ENCODE results near the gene TMTC4. TPM values are rescaled to one million over a fixed set of nuclear protein-coding genes. Genes with fewer than 3 reads are reported as not detected.

Gene TMTC4
- polyA plus RNA-seq, 3 donors = 2.1 to 11.5 (median 3.9) TPM

- no peaks in the 10 kb centered on the region for H3K79me2 ChIP-seq (ENCODE audit: insufficient read depth, low read length)
- no peak overlapping the region for H2AFZ ChIP-seq (ENCODE audit: insufficient read depth, low read depth, low read length, poor library complexity, severe bottlenecking)
- no peak overlapping the region for H3K4me3 Mint-ChIP-seq
- no peak overlapping the region for H3K4me3 ChIP-seq (replicated peaks in 1 of 3; ENCODE audit: low read depth in 2 of 3, low read length in 3 of 3)
- peaks cover 0 to 9% of the 10 kb centered on the region in 2 donors for H3K9me3 ChIP-seq (replicated peaks in 1 of 2; ENCODE audit: control insufficient read depth in 1 of 2, insufficient read depth in 1 of 2, low read length in 2 of 2)
- H3K27ac ChIP-seq (ENCODE audit: low read depth in 1 of 2, low read length in 2 of 2) = no peak overlapping the region
- no peaks in the 10 kb centered on the region for H4K20me1 ChIP-seq (ENCODE audit: insufficient read depth, low read length)
- no CpG with 5 or more reads among the region's 2 CpGs for WGBS (ENCODE audit: insufficient coverage)
- no peaks in the 10 kb centered on the region for H3K4me1 Mint-ChIP-seq
- H3K36me3 ChIP-seq (replicated peaks in 1 of 2; ENCODE audit: control insufficient read depth in 1 of 2, insufficient read depth in 2 of 2, low read length in 2 of 2) = no peaks in the 10 kb centered on the region
- H3K4me2 ChIP-seq (replicated peaks; ENCODE audit: extremely low read depth, low read length, poor library complexity, severe bottlenecking) = no peak overlapping the region
- H3K27ac Mint-ChIP-seq = no peak overlapping the region
- no peak overlapping the region for H3K9ac ChIP-seq (ENCODE audit: insufficient read depth, low read length, poor library complexity, severe bottlenecking)
- no peak for TF ChIP-seq CTCF (IDR thresholded peaks at IDR 0.05)
- no peaks in the 10 kb centered on the region for H3K27me3 ChIP-seq (ENCODE audit: control insufficient read depth in 2 of 2, insufficient read depth in 2 of 2, low read length in 2 of 2)
- peaks cover 5 to 8% (median 6%) of the 10 kb centered on the region in 7 donors for H3K9me3 Mint-ChIP-seq
- H3K36me3 Mint-ChIP-seq = no peaks in the 10 kb centered on the region
- no peaks in the 10 kb centered on the region for H3K4me1 ChIP-seq (ENCODE audit: control insufficient read depth in 1 of 2, insufficient read depth in 2 of 2, low read length in 2 of 2)
- no peak for DNase-seq
- H3K27me3 Mint-ChIP-seq (ENCODE audit: low read depth in 3 of 3) = peaks cover 0 to 5% (median 2%) of the 10 kb centered on the region in 3 donors
- intact Hi-C loops (cut with micrococcal nuclease) = no loop called here
These were observed 113.5 kb downstream of the TMTC4 start for GRCh38 chr13:100561158-100561499.

- intact Hi-C loops (cut with micrococcal nuclease) = no loop called here
- DNase-seq = no peak
- peaks cover 0 to 4% of the 10 kb centered on the region in 2 donors for H3K9me3 ChIP-seq (replicated peaks in 1 of 2; ENCODE audit: control insufficient read depth in 1 of 2, insufficient read depth in 1 of 2, low read length in 2 of 2)
- no peak overlapping the region for H2AFZ ChIP-seq (ENCODE audit: insufficient read depth, low read depth, low read length, poor library complexity, severe bottlenecking)
- no peak overlapping the region for H3K9ac ChIP-seq (ENCODE audit: insufficient read depth, low read length, poor library complexity, severe bottlenecking)
- 96% methylated on average over 9 of the region's 15 CpGs for WGBS (ENCODE audit: insufficient coverage)
- H3K4me1 ChIP-seq (ENCODE audit: control insufficient read depth in 1 of 2, insufficient read depth in 2 of 2, low read length in 2 of 2) = no peaks in the 10 kb centered on the region
- no peak overlapping the region for H3K4me2 ChIP-seq (replicated peaks; ENCODE audit: extremely low read depth, low read length, poor library complexity, severe bottlenecking)
- peaks cover 0 to 5% (median 2%) of the 10 kb centered on the region in 3 donors for H3K27me3 Mint-ChIP-seq (ENCODE audit: low read depth in 3 of 3)
- H3K4me3 Mint-ChIP-seq = no peak overlapping the region
- no peaks in the 10 kb centered on the region for H3K27me3 ChIP-seq (ENCODE audit: control insufficient read depth in 2 of 2, insufficient read depth in 2 of 2, low read length in 2 of 2)
- TF ChIP-seq CTCF (IDR thresholded peaks at IDR 0.05) = no peak
- no peaks in the 10 kb centered on the region for H3K36me3 Mint-ChIP-seq
- H4K20me1 ChIP-seq (ENCODE audit: insufficient read depth, low read length) = no peaks in the 10 kb centered on the region
- H3K9me3 Mint-ChIP-seq = peaks cover 1 to 3% (median 2%) of the 10 kb centered on the region in 7 donors
- H3K79me2 ChIP-seq (ENCODE audit: insufficient read depth, low read length) = no peaks in the 10 kb centered on the region
- H3K4me3 ChIP-seq (replicated peaks in 1 of 3; ENCODE audit: low read depth in 2 of 3, low read length in 3 of 3) = no peak overlapping the region
- H3K4me1 Mint-ChIP-seq = no peaks in the 10 kb centered on the region
- no peak overlapping the region for H3K27ac ChIP-seq (ENCODE audit: low read depth in 1 of 2, low read length in 2 of 2)
- H3K27ac Mint-ChIP-seq = no peak overlapping the region
- no peaks in the 10 kb centered on the region for H3K36me3 ChIP-seq (replicated peaks in 1 of 2; ENCODE audit: control insufficient read depth in 1 of 2, insufficient read depth in 2 of 2, low read length in 2 of 2)
These were observed 114.0 kb downstream of the TMTC4 start for GRCh38 chr13:100560498-100561157.
